HepG2 (cell line): ENCODE measurements around the gene TMEM97. TPM values are rescaled to one million over a fixed set of nuclear protein-coding genes. Genes with fewer than 3 reads are reported as not detected.

Experiments
- ATAC-seq: fragments of 200-7000 bp; cut with Tn5 transposase; 3 replicates; pipeline ENCODE4 v1.9.1; 2020; ENCODE audit warnings: mild to moderate bottlenecking, moderate library complexity
- BruUV-seq: library from RNA; stranded (reverse); fragments of 400-500 nt; replicated peaks from 2 replicates; lab custom pipeline; 2021; lab: Mats Ljungman, UMichigan
- CTCF ChIA-PET: fragments of 300-600 bp; formaldehyde crosslinking; extraction: SDS; loops from one replicate; lab custom pipeline; 2021; ENCODE audit warnings: low total read pairs, inconsistent platforms, low intra/inter-chr PET ratio; lab: Yijun Ruan, JAX
- POLR2A ChIA-PET: fragments of 350-600 bp; sonication (Branson Sonifier 250); formaldehyde crosslinking; loops from one replicate; lab custom pipeline; 2020; ENCODE audit warnings: antibody characterized with exemption, inconsistent platforms; lab: Yijun Ruan, JAX
- DNase-seq: peaks from one replicate; pipeline ENCODE4 v3.0.0-alpha.2; 2015; ENCODE audit warnings: low spot score
- FAIRE-seq: peaks from 3 replicates; lab custom pipeline; 2011; peaks lifted over from hg19 to GRCh38; lab: Jason Lieb, UNC
- H2AFZ ChIP-seq: one replicate; pipeline ENCODE4 v1.6.1; 2011; ENCODE audit warnings: low read length, inconsistent platforms
- H3K27ac ChIP-seq: fragments of 300-600 bp; 3 replicates; pipeline ENCODE4 v1.8.0; 2011; ENCODE audit warnings: mixed run types, mild to moderate bottlenecking, mixed read lengths, low read length, inconsistent platforms; ENCODE audit not compliant: insufficient read depth; ENCODE audit errors: extremely low read length
- H3K27me3 ChIP-seq, 2 experiments: fragments of 200-600 bp in 1 of 2; 2 replicates in 1 of 2; 3 replicates in 1 of 2; pipeline versions ENCODE4 v1.6.0 to v1.8.0; 2011; ENCODE audit warnings: low read length in 2 of 2, mild to moderate bottlenecking in 2 of 2, moderate library complexity in 2 of 2, inconsistent platforms in 1 of 2; ENCODE audit not compliant: insufficient read depth in 2 of 2, control insufficient read depth in 1 of 2
- H3K36me3 ChIP-seq, 2 experiments: fragments of 200-600 bp in 1 of 2; replicated peaks in 1 of 2; 2 replicates in 1 of 2; 3 replicates in 1 of 2; pipeline versions ENCODE4 v1.5.1 to v1.8.0; 2011; ENCODE audit warnings: low read length in 2 of 2, inconsistent platforms in 1 of 2; ENCODE audit not compliant: insufficient read depth in 2 of 2, control insufficient read depth in 1 of 2
- H3K4me1 ChIP-seq: 2 replicates; pipeline ENCODE4 v1.5.1; 2012; ENCODE audit warnings: low read length, inconsistent platforms; ENCODE audit not compliant: insufficient read depth
- H3K4me2 ChIP-seq: 2 replicates; pipeline ENCODE4 v1.6.0; 2011; ENCODE audit warnings: low read depth, low read length, inconsistent platforms
- H3K4me3 ChIP-seq, 3 experiments: fragments of 200-600 bp in 1 of 3; sonication (generic), shearing (Covaris generic) in 1 of 3; replicated peaks in 1 of 3; 2 replicates each; pipeline ENCODE4 v1.5.1; 2011 to 2016; ENCODE audit warnings: low read length in 3 of 3, inconsistent platforms in 2 of 3, low read depth in 2 of 3, mild to moderate bottlenecking in 2 of 3, control low read depth in 1 of 3, mixed read lengths in 1 of 3; ENCODE audit not compliant: insufficient read depth in 1 of 3
- H3K79me2 ChIP-seq: one replicate; pipeline ENCODE4 v1.6.1; 2011; ENCODE audit warnings: low read length, inconsistent platforms; ENCODE audit not compliant: insufficient read depth
- H3K9ac ChIP-seq: 2 replicates; pipeline ENCODE4 v1.6.0; 2011; ENCODE audit warnings: mild to moderate bottlenecking, low read depth, low read length, inconsistent platforms; ENCODE audit not compliant: insufficient read depth
- H3K9me3 ChIP-seq: 2 replicates; pipeline ENCODE4 v1.5.1; 2012; ENCODE audit warnings: mild to moderate bottlenecking, low read length
- H4K20me1 ChIP-seq: 2 replicates; pipeline ENCODE4 v1.6.0; 2011; ENCODE audit warnings: inconsistent platforms, mild to moderate bottlenecking, low read length, moderate library complexity; ENCODE audit not compliant: insufficient read depth
- ATF1 ChIP-seq: IDR thresholded peaks from 2 replicates; pipeline ENCODE4 v1.6.1; 2016; ENCODE audit warnings: mild to moderate bottlenecking, control low read depth
- ATF4 ChIP-seq, 2 experiments: fragments of 450-650 bp in 1 of 2; sonication (generic) in 1 of 2; formaldehyde crosslinking; IDR thresholded peaks; 2 replicates each; pipeline versions ENCODE4 v1.5.0 to v1.8.0; 2020 to 2022; ENCODE audit warnings: mild to moderate bottlenecking in 1 of 2, missing genetic modification reagents in 1 of 2
- IRF2 ChIP-seq: IDR thresholded peaks from 2 replicates; pipeline ENCODE4 v1.6.1; 2018; ENCODE audit warnings: missing genetic modification reagents, missing compliant biosample characterization
- KMT2A ChIP-seq: sonication (generic); formaldehyde crosslinking; IDR thresholded peaks from 2 replicates; pipeline ENCODE4 v1.4.0; 2020; ENCODE audit warnings: missing genetic modification reagents
- MLLT10 ChIP-seq: sonication (generic); formaldehyde crosslinking; IDR thresholded peaks from 2 replicates; pipeline ENCODE4 v1.4.0; 2020; ENCODE audit warnings: missing genetic modification reagents
- ZNF44 ChIP-seq: sonication (generic); formaldehyde crosslinking; IDR thresholded peaks from 2 replicates; pipeline ENCODE4 v1.5.1; 2020; ENCODE audit warnings: mild to moderate bottlenecking, missing genetic modification reagents
- ZNF484 ChIP-seq: sonication (generic); formaldehyde crosslinking; IDR thresholded peaks from 2 replicates; pipeline ENCODE4 v1.5.1; 2020; ENCODE audit warnings: mild to moderate bottlenecking, low read depth, missing genetic modification reagents, borderline replicate concordance
- ZNF724P ChIP-seq: sonication (generic); formaldehyde crosslinking; IDR thresholded peaks from 2 replicates; pipeline ENCODE4 v1.8.0; 2022; ENCODE audit warnings: missing genetic modification reagents, borderline replicate concordance
- WGBS: methylation state at CpG from one replicate; pipeline ENCODE4 v1.1.6; 2017; ENCODE audit warnings: low lambda C conversion rate; 5-methylcytosine and 5-hydroxymethylcytosine counted together
- in situ Hi-C: cut with HindIII; loops from 2 replicates; pipeline ENCODE4 v1.10.0; 2017; ENCODE audit warnings: low pct_unique_long_range_greater_than_20kb; ENCODE audit not compliant: extremely low pct_ligation_motif_present
- intact Hi-C: fragments of 100-400 bp; cut with micrococcal nuclease; formaldehyde crosslinking; loops from one replicate; pipeline ENCODE4 v1.10.0; 2022; ENCODE audit not compliant: unreplicated experiment
- polyA plus RNA-seq, 8 experiments: library from polyadenylated mRNA; depleted of rRNA in 3 of 8; stranded (reverse) in 7 of 8; unstranded in 1 of 8; fragments of >200 nt; fragmentation: Illumina TruSeq in 4 of 8; extraction: Trizol in 4 of 8; gene quantifications; 2 replicates each; pipeline versions ENCODE4 v1.2.1 to v1.2.3, GENCODE V29; 2011 to 2016; ENCODE audit warnings: low read depth in 4 of 8, missing spikeins in 1 of 8, mixed read lengths in 1 of 8; ENCODE audit not compliant: insufficient read depth in 1 of 8
- total RNA-seq, 5 experiments: library from RNA; depleted of rRNA; stranded (reverse); fragments of >200 nt; fragmentation: Illumina TruSeq; extraction: Trizol; gene quantifications; 2 replicates each; pipeline ENCODE4 v1.2.3, GENCODE V29; 2016; ENCODE audit warnings: low read depth in 1 of 5
- TF ChIP-seq, protein P1 (sequence below): sonication (generic); formaldehyde crosslinking; IDR thresholded peaks from 2 replicates; pipeline ENCODE4 v1.4.0; 2020; ENCODE audit warnings: mild to moderate bottlenecking, missing genetic modification reagents

The TMEM97 gene
- total and polyA plus RNA-seq, 2 of the 13 experiments (the other 11 are each of a cell fraction or from before 2014, with no cell fraction given), result 69.6 to 137 TPM

DNA sequence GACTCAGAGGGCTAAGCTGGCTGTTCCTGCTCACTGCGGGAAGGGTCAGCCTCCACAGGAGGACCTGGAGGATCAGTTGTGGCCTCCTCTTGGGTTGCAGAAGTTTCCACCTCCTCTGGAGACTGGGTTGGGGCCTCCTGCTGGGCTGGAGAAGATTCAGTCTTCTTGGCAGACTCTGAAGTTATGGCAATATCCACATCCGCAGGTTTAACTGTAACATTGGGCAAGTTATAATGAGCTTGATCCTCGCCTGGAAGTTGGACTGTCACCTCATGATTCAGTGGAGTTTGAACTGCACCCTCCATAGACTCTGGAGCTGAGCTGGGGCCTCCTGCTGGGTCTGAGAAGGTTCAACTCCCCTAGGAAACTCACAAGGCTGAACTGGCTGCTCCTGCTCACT lies 47.6 kb upstream of the TMEM97 start:
- no peak overlapping the region for H3K27ac ChIP-seq
- no peak for TF ChIP-seq ZNF44 (CRISPR knock-in tag)
- no peak for TF ChIP-seq ZNF484
- TF ChIP-seq, protein P1, sequence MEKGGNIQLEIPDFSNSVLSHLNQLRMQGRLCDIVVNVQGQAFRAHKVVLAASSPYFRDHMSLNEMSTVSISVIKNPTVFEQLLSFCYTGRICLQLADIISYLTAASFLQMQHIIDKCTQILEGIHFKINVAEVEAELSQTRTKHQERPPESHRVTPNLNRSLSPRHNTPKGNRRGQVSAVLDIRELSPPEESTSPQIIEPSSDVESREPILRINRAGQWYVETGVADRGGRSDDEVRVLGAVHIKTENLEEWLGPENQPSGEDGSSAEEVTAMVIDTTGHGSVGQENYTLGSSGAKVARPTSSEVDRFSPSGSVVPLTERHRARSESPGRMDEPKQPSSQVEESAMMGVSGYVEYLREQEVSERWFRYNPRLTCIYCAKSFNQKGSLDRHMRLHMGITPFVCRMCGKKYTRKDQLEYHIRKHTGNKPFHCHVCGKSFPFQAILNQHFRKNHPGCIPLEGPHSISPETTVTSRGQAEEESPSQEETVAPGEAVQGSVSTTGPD (CRISPR knock-in tag), result no peak
- no peak for TF ChIP-seq MLLT10
- no peak for TF ChIP-seq KMT2A
- no peak for TF ChIP-seq ZNF724P (CRISPR knock-in tag)
- no peak for TF ChIP-seq IRF2 (CRISPR knock-in tag)
- TF ChIP-seq ATF4 (CRISPR knock-in tag; IDR thresholded peaks at IDR 0.05), result no peak
- TF ChIP-seq ATF1 (CRISPR knock-in tag), result no peak
- H3K4me2 ChIP-seq, result no peak overlapping the region
- H3K27me3 ChIP-seq, result no peaks in the 10 kb centered on the region; a peak in 1 of 5 replicates
- FAIRE-seq, result no peak
- in situ Hi-C loops, result no loop called here
- BruUV-seq, result no TSS peak
- no peaks in the 10 kb centered on the region for H4K20me1 ChIP-seq
- intact Hi-C loops, result no loop called here
- ChIA-PET POLR2A (interaction anchor here (0.6 to 0.8 kb wide), 2 partner anchors 8 to 99 kb away, joined by 3 read pairs; partner anchors contain the start of gene VTN), CTCF (no interaction called here)
- no peak overlapping the region for H2AFZ ChIP-seq
- H3K36me3 ChIP-seq, result no peaks in the 10 kb centered on the region
- DNase-seq, result no peak
- WGBS, result 100% methylated on average over 1 of the region's 3 CpGs
- ATAC-seq, result no peak; the same call in 2 of the 3 replicates
- H3K9ac ChIP-seq, result no peak overlapping the region
- H3K9me3 ChIP-seq, result peaks cover 5% of the 10 kb centered on the region; the same call in 1 of the 2 replicates
- H3K4me3 ChIP-seq, result no peak overlapping the region
- peaks cover 13% of the 10 kb centered on the region for H3K4me1 ChIP-seq
- no peaks in the 10 kb centered on the region for H3K79me2 ChIP-seq
